Testis (tissue), 2 donors: ENCODE results near the gene SATB1.

Experiments used
- CTCF ChIP-seq, 3 experiments: fragments of 450-650 bp in 2 of 3; fragments of 200-600 bp in 1 of 3; sonication (generic) in 1 of 3; IDR thresholded peaks; one replicate each; pipeline ENCODE4 v1.5.1; 2016 to 2019; ENCODE audit warnings: antibody characterized with exemption in 3 of 3, mild to moderate bottlenecking in 2 of 3, moderate library complexity in 1 of 3
- POLR2A ChIP-seq: fragments of 450-650 bp; IDR thresholded peaks from one replicate; pipeline ENCODE4 v1.6.1; 2017; ENCODE audit warnings: antibody characterized with exemption, mild to moderate bottlenecking, moderate library complexity

GRCh38 chr3:18411541-18411940 lies 13.6 kb downstream of the SATB1 start:
- no peak for TF ChIP-seq CTCF (IDR thresholded peaks at IDR 0.05)
- no peak for TF ChIP-seq POLR2A
